Measurements from ENCODE around the gene ALDH1A3.

The ALDH1A3 gene

DNA sequence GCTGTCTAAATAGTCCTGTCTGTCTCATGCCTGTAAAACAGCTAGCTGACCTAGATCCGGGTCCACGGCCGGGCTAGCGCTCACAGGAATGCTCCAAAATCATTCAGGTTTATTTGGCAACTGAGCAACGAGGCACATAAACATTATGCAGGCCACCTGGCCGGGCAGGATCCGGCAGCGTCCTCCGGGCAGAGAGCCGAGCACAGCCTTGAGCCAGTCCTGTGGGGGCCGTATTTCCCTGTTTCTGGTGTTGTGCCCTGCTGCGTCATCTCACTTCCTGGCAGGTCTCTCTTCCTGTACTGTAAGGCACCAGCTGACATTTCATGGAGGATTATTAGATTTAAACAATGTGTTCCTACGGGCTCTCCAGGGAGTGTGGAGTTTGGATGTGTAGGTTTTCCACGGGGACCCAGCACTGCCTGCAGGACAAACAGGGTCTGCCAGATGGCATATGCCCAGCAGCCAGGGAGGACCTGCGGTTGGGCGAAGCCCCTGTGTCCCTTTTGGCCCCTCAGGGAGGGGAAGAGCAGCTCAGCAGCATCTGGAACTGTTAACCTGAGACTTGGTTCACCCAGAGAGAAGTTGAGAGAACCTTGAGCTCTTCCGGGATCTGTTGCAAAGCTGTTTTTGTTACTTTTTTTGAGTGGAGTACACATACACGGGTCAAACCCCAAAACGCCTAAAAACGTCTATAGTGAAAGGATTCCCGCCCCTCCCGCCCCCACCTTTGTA lies 23.0 kb downstream of the ALDH1A3 start:
- TF ChIP-seq, protein P1, sequence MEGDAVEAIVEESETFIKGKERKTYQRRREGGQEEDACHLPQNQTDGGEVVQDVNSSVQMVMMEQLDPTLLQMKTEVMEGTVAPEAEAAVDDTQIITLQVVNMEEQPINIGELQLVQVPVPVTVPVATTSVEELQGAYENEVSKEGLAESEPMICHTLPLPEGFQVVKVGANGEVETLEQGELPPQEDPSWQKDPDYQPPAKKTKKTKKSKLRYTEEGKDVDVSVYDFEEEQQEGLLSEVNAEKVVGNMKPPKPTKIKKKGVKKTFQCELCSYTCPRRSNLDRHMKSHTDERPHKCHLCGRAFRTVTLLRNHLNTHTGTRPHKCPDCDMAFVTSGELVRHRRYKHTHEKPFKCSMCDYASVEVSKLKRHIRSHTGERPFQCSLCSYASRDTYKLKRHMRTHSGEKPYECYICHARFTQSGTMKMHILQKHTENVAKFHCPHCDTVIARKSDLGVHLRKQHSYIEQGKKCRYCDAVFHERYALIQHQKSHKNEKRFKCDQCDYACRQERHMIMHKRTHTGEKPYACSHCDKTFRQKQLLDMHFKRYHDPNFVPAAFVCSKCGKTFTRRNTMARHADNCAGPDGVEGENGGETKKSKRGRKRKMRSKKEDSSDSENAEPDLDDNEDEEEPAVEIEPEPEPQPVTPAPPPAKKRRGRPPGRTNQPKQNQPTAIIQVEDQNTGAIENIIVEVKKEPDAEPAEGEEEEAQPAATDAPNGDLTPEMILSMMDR (IDR thresholded peaks at IDR 0.05; ENCODE audit: low read depth, low read length): no peak
- peak; percentile 67 for DNase-seq (ENCODE audit: extremely low read depth, low read depth)

DNA sequence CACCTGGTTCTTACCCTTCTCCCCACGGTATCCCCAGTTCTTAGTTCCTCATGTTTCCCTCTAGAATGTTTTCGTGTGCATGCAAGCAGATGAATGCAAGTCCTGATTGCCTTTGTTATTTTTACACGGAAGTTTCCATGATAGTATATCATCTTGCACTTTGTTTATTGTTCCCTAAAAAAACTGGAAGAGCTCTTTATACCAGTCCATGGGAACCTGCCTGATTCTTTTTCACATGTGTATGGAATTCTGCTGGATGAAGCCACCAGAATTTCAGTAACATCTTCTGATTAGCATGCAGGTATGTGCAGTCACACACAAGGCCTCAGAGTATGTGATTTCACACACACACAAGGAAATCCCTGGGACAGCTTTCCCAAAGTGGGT lies 23.5 kb downstream of the ALDH1A3 start:
- DNase-seq (ENCODE audit: extremely low read depth, low read depth): no peak

DNA sequence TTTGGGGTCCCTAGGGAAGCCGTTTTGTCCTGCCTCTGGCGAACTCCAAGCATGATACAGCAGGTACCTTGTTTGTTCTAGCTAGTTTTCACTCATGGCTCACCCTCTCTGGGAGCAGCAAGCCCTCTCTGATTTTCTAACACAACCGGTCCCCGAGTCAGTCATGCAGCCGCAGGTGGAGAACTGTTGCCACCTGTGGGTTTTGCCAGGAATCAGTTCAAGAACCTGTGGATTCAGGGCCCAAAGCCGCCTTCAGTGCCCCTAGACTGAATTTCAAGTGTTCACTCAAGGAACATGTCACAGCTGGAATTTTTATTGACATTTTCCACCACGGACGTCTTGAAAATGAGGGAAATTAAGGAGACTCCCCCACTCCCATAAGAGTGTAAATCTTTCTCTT lies 26.2 kb downstream of the ALDH1A3 start:
- no peak for DNase-seq (ENCODE audit: extremely low read depth, low read depth)
- TF ChIP-seq, protein P1 (IDR thresholded peaks at IDR 0.05; ENCODE audit: low read depth, low read length): no peak

More for the DNA sequence above, 23.5 kb downstream of the ALDH1A3 start:
- TF ChIP-seq, protein P1 (IDR thresholded peaks at IDR 0.05; ENCODE audit: low read depth, low read length): no peak

DNA sequence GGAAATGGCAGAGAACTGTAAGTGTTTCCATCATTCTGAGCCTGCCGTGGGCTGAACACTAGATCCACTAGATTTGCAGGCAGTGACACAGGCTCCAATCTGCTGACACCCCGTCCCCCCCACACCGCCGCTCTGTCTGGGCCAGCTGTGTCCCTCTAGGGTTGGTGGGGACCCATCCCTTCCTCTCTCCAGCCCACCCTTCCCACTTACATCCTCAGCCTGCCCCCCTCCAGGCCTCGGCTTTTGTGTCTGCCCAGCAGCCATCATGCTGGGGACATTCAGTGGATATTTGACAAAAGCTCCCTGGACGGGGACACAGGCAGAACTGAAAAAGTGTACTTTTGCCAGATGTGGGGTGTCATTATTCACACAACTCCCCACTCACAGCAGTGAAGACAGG lies 28.8 kb downstream of the ALDH1A3 start:
- TF ChIP-seq, protein P1 (IDR thresholded peaks at IDR 0.05; ENCODE audit: low read depth, low read length): no peak
- no peak for DNase-seq (ENCODE audit: extremely low read depth, low read depth)

DNA sequence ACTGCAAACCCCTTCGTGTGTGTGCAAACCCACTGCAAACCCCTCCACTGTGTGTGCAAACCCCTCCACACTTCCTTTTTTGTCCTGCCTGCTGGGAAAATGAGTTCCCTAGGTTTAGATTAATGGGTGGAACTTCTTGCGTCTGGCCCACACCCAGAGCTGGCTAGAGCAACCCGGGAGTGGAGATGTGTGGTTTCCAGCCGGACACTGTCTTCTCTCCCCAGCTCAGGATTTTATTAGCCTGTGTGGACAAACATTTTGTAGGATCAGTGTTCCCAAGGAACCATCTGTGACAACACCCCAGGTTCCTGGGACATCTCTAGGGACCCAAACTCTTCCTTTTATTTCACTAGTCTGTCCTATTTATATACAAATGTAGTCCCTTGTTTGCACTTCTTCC lies 29.9 kb downstream of the ALDH1A3 start:
- DNase-seq (ENCODE audit: extremely low read depth, low read depth): no peak
- TF ChIP-seq, protein P1 (IDR thresholded peaks at IDR 0.05; ENCODE audit: low read depth, low read length): no peak

DNA sequence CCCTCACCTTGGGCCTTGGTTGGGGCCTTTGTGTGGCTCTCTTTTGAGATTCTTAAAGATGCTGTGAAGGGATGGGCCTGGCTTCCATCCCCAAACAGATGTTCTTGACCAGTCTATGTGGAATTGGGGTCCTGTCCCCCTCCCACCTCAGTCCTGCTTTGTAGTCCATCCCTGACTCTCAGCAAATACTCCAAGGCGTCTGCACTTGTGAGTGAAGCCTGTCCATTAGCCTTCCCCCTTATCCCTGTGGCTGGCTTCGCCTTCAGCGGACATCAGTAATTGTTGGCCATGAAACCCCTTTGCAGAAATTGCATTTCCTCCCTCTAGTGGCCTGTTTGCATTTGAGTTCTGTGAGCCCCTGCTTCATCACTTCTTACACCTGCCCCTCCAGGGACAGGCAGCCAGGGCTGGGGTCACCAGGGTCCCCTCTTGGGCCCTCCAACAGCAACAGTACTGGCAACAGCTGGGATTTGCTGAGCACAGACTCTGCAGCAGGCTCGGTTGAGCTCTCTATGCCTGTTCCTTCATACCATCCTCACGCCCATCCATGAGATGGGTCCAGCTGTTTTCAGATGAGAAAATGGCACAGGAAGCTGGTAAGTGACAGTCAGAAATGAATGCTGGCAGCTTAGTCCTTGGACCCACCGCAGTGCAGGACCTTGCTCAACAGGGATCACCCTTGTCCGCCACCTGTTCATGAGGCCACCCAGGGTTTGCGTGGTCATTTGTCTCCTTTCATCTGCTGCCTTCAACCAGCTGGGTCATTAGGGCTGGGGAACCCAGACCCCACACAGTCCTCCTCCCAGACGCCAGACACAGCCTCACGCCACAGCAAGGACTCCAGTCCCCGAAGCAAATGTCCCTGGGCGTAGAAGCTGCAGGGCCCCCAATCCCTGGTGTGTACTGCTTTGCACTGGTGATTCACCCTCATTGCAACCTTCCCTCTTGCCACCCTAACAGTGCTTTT lies 30.6 kb downstream of the ALDH1A3 start:
- TF ChIP-seq, protein P1 (IDR thresholded peaks at IDR 0.05; ENCODE audit: low read depth, low read length): peak; percentile 17
- DNase-seq (ENCODE audit: extremely low read depth, low read depth): no peak

DNA sequence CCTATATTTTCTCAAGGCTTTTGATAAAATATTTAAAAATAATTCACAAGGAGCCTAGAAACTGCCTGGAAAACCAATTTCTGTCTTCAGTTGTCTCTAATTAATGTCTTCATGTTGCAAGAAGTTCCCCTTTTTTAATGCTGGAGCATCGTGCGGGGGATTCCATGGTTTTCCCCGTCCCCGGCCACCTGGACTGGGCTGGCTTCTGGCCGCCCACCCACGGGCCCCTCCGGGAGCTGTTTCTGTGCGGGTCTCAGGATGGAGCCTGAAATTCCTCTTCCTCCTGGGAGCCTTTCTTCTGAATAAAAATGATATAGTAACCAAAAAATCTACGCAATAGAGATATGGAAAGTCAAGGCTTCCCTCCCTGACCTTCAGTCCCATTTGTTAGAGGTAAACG lies 31.5 kb downstream of the ALDH1A3 start:
- TF ChIP-seq, protein P1 (IDR thresholded peaks at IDR 0.05; ENCODE audit: low read depth, low read length): no peak
- no peak for DNase-seq (ENCODE audit: extremely low read depth, low read depth)

Measured in AG09319 (cell line).